Mesenteric fat pad (tissue), 1 donor: Measurements from ENCODE around the gene MARK3. TPM values are rescaled to one million over a fixed set of nuclear protein-coding genes. Genes with fewer than 3 reads are reported as not detected.
A peak's percentile ranks its signal among the peaks of the same experiment; 100 is the strongest.
"Not testable (repeated sequence)": the region's sequence is repeated elsewhere in the genome, so short reads cannot be mapped to it uniquely, and the experiment has no call there.

Source experiments
- DNase-seq: peaks from one replicate; pipeline ENCODE4 v3.0.0-alpha.2; 2020; ENCODE audit warnings: low spot score
- total RNA-seq: library from RNA; stranded (reverse); fragmentation: NEBNext Ultra II Directional; extraction: Animal tissue kit (Norgen Biotek cat#: 25700); gene quantifications from one replicate; pipeline ENCODE4 v1.2.1, GENCODE V29; 2021
- donor health status: DM: yes; HTN: yes; CAD: no.

MARK3 gene
- total RNA-seq, 1 donor from 2014 or later, result 78.3 TPM

DNA sequence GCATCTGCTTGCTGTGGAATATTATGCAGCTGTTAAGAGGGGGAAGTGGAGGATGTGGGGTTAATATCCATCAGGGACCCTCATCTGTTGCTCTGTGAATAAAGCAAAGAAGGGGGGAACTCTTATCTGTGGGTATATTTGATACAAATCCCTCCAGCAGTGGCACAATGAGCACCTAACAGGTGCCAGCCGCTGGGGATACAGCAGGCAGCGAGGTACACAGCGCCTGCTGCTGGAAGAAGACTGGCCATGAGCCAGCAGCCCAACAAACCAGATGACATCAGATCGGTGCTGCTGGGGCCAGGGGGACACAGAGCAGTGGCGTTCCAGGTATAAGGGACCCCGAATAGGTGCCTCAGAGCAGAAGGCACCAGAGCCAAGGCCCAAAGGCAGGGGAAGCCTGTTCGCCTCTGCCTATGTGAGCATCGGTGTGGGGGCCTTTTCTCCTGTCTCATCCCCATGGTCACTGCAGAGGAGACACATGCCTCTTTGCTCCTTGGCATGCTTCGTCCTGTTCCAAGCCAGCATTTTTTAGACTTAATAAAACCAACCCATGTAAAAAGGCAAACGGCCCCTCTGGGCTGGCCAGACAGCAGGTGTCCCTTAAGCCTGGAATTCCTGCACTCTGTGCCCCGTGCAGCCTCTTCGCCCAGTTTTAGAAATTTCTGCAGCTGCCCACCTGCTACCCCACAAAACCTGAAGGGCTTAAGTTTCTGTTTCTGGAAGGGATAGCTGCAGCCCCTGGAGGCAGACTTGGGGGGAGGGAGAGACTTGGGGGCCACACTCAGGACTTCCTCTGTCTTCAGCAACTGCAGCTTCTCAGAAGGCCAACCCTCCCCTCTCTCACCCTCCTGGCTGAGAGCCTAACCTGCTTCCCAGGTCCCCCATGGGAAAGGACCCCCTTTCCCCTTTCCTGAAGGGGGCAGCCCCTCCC, 139.1 kb downstream of the MARK3 start:
- DNase-seq, result no peak

DNA sequence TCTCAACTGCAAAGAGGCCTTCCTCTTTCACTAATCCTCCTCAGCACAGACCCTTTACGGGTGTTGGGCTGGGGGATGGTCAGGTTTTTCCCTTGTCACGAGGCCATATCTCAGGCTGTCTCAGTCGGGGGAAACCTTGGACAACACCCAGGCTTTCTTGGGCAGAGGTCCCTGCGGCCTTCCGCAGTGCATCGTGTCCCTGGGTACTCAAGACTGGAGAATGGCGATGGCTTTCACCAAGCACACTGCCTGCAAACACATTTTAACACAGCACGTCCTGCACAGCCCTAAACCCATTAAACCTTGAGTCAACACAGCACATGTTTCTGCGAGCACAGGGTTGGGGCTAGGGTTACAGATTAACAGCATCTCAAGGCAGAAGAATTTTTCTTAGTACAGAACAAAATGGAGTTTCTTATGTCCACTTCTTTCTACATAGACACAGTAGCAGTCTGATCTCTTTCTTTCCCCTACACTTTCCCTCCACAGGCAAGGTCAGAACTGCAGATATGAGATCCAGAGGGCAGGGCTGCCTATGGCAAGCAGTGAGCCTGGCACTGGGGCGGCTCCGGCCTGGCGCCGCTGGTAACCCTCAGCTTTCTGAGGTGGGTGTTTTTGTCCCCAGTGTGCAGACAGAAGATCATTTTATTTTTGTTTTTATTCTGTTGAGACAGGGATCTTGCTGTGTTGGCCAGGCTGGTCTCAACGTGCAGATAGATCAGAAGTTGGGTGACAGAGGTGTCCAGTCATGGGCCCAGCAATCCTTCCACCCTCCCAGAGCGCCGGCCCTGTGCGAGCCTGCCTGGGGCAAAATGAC, 140.4 kb downstream of the MARK3 start:
- not testable (repeated sequence) for DNase-seq

DNA sequence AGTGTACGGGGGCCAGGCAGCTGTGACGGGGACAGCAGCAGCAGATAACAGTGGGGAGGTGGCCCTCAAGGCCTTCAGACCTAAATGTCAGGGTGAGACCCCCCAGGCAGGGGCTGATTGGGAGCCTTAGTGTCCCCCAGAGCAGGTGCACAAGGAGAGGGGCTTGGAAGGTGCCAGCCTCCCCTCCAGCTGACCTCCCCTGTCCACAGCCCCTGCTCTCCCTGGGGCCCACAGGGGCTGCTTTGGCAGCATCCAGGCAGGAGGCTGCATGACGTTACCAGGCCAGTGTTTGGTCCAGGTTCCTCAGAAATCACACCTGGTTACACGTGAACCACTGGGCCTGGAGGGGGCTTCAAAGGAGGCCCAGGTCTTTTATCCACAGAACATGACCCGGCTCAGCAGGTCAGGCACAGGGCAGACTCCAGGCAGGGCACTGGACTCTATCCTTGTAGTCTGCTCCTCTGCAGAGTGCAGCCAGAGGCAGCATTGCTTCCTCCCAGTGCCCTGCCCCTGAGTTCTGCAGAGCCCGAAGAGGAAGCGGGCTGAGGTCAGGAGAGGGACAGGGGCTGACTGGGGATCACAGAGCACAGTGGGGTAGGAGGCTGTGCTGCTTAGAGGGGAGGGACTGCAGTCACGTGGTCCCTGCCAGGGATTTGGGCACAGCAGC, 141.2 kb downstream of the MARK3 start:
- DNase-seq, result no peak

- no peak for DNase-seq
These were observed 141.7 kb downstream of the MARK3 start for GRCh38 chr14:103526914-103527248.

- DNase-seq, result no peak
These were observed 142.4 kb downstream of the MARK3 start for GRCh38 chr14:103527408-103528145.

DNA sequence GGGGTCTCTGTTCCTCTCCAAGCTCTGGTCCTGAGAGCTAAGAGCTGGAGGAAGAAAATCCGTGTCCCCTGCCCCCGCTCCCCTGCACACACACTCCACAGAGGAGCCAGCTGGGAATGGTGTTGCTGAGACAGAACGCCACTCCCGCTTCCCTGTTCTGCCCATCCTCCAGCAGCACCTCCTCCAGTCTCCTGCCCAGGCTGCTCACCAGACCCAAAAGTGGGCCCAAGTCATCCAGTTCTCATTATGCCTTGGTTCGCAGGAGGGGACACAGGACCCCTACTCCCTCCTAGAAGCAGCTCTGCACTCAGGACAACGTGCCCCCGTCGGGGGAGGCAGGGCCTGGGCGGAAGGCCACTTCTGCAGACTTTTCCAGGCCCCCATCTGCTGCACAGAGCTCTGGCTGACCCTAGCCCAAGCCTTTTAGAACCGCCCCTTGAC, 143.0 kb downstream of the MARK3 start:
- DNase-seq, result no peak

GRCh38 chr14:103528587-103529382, 143.6 kb downstream of the MARK3 start, which contains the start of gene TRMT61A:
TRMT61A (plus strand) TSS chr14:103529196; CDS start chr14:103529979, 783 bp downstream.
- peak; percentile 96 for DNase-seq

GRCh38 chr14:103529383-103530365, 144.5 kb downstream of the MARK3 start:
- DNase-seq, result no peak

DNA sequence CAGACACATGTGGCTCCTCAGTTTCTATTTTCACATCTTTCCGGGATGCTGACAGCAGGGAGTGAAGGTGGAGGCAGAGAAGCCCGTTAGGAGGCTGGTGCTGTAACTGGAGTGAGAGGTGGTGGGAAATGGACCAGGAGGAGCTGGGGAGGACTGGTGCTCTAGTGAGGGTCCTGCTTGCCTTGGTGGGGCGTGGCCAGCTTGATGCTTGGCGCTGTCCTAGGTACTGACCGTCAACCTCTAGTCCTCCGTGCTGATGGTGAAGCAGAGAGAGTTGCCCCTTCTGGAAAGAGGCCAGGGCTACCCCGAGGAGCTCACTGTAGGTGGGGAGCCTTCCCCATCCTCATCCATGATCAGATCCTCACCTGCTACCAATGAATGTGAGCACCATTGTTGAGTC, 145.2 kb downstream of the MARK3 start:
- DNase-seq, result no peak

GRCh38 chr14:103530831-103531230, 145.6 kb downstream of the MARK3 start:
- no peak for DNase-seq

DNA sequence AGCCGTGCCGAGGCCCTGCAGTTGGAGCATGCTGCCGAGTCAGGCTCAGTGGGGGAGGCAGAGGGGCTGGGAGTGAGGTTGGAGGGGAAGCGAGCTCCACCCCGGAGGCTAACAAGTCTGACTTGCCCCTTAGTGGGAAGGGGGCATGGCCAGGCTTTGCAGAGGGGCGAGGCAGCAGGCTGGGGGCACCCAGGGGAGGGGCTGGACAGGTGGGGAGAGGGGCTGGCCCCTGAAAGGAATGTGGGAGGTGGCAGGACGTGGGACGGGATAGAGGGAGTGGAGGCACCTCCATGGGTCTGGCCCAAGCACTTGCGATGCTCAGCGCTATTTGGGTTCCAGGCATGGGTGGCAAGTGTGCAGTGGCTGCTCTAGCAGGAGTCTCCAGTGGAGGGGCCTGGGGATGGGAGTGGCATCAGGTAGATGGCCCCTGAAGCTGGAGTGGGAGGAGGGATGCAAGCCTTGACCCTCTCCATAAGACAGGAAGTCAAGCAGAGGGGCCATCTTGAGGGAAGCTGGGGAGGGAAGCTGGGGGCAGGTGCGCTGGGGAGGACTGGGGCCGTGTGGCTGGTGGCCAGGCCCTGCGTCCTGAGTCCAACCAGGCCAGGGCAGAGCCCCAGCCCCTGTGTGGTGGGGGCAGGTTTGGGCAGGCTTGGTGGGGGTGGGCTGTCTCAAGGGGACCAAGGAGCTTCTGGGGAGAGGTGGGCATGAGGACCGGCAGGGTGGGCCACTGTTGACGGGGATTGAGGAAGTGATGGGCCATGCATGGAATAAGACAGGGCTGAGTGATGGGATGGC, 146.4 kb downstream of the MARK3 start:
- no peak for DNase-seq

- no peak for DNase-seq
These were observed 147.3 kb downstream of the MARK3 start for GRCh38 chr14:103532216-103533136.

DNA sequence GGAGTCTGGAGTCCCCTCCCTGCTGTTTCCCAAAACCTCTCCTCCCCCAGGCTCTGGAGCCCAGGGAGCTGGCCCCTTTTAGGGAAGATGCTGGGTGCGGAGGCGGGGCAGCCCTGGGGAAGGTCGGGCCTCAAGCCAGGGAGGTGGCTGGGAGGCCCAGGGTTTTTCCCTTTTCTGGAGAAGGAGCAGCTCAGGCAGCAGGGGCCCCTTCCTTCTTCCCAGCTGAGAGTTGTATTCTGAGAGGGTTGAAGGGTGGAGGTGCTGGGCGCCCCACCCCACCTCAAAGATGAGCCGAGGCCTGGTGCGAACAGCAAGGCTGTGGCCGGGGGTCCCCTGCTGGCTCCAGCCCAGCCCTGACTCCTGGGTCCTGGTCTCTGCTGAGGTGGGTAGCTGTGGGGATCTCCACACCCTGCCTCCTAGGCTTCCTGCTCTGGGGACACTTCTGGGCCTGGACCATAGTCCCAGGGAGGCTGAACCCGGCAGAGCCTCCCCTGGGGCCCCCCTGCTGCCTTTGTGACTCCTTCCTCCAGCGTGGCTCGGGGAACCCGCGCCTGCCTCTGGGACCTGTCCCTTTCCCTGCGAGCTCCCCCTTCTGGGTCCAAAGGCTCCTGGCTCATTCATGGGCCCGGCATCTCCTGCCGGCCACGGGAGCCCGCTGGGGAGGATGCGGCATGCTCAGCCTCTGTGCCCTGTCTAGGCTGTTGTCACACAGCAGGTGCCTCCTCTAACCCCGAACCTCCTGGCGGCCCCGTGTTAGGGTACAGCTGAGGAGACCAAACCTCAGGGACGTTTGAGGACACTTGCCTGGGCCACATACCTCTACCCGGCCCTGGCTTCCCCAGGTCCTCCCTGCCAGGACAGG, 148.2 kb downstream of the MARK3 start:
- DNase-seq, result no peak

GRCh38 chr14:103533999-103534575, 148.9 kb downstream of the MARK3 start:
- no peak for DNase-seq

DNA sequence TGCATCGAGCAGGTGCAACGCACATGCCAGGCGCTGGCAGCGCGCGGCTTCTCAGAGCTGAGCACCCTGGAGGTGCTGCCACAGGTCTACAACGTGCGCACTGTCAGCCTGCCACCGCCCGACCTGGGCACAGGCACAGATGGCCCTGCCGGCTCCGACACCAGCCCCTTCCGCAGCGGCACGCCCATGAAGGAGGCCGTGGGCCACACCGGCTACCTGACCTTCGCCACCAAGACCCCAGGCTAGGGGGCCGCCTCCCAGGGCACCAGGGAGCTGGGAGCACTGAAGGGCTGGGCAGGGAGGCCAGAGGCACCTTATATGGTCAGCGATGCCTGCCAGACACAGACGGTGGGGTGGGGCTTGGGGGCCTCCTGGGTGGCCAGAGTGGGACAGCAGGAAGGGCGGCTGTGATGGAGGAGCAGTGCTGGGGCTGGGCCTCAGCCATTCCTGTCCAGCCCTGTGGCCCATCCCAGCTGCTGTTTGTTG, 149.4 kb downstream of the MARK3 start:
- no peak for DNase-seq
